Spleen (tissue), 7 donors: ENCODE results near the gene PANX1.
"Not testable (repeated sequence)": the region's sequence is repeated elsewhere in the genome, so short reads cannot be mapped to it uniquely, and the experiment has no call there.

Source experiments
- CTCF ChIP-seq, 11 experiments: fragments of 200-600 bp in 7 of 11; fragments of 450-650 bp in 4 of 11; sonication (generic) in 4 of 11; IDR thresholded peaks in 8 of 11; conservative IDR thresholded peaks in 3 of 11; 1 replicate in 7 of 11; 2 replicates in 4 of 11; pipeline versions ENCODE4 v1.4.0 to v1.8.0; 2016 to 2021; ENCODE audit warnings: antibody characterized with exemption in 11 of 11, inconsistent platforms in 4 of 11, mild to moderate bottlenecking in 1 of 11
- POLR2A ChIP-seq, 3 donors: fragments of 450-650 bp; IDR thresholded peaks; one replicate each; pipeline ENCODE4 v1.5.1; 2017; ENCODE audit warnings: antibody characterized with exemption in 3 of 3, mild to moderate bottlenecking in 1 of 3
- donor health status: DM: no; HTN: no; CAD: no; lungs with moderate emphysema.
- donor health status: DM: no; HTN: no; CAD: no.
- donor health status: DM: no; HTN: no; CAD: no.

GRCh38 chr11:94120516-94120915, 8.1 kb upstream of the PANX1 start:
- not testable (repeated sequence) for TF ChIP-seq POLR2A (IDR thresholded peaks at IDR 0.05); CTCF (IDR thresholded peaks at IDR 0.05 in 8 of 11, conservative IDR thresholded peaks at IDR 0.05 in 3 of 11)
